Uterus (tissue), 4 donors: ENCODE results near the gene SEC14L1. TPM values are rescaled to one million over a fixed set of nuclear protein-coding genes. Genes with fewer than 3 reads are reported as not detected.
"Not testable (repeated sequence)": the region's sequence is repeated elsewhere in the genome, so short reads cannot be mapped to it uniquely, and the experiment has no call there.

Experiments used
- DNase-seq, 2 donors: peaks; one replicate each; pipeline ENCODE4 v3.0.0-alpha.2; 2019 to 2020
- H3K27ac ChIP-seq, 2 donors: fragments of 200-600 bp; sonication (generic); 1 replicate in 1 of 2; 2 replicates in 1 of 2; pipeline ENCODE4 v1.5.1; 2016 to 2018
- H3K27me3 ChIP-seq, 2 donors: fragments of 200-600 bp; sonication (generic); one replicate each; pipeline ENCODE4 v1.5.1; 2018 to 2019; ENCODE audit warnings: control low read depth in 1 of 2
- H3K36me3 ChIP-seq, 2 donors: fragments of 200-600 bp; sonication (generic); one replicate each; pipeline ENCODE4 v1.5.1; 2019; ENCODE audit warnings: control low read depth in 1 of 2
- H3K4me1 ChIP-seq, 2 donors: fragments of 200-600 bp; sonication (generic); one replicate each; pipeline ENCODE4 v1.5.1; 2018 to 2019; ENCODE audit warnings: control low read depth in 1 of 2
- H3K4me3 ChIP-seq, 2 donors: fragments of 200-600 bp; sonication (generic); 1 replicate in 1 of 2; 2 replicates in 1 of 2; pipeline ENCODE4 v1.5.1; 2018 to 2019; ENCODE audit warnings: mild to moderate bottlenecking in 1 of 2
- H3K9me3 ChIP-seq, 2 donors: fragments of 200-600 bp; sonication (generic); one replicate each; pipeline ENCODE4 v1.5.1; 2019; ENCODE audit warnings: control low read depth in 1 of 2
- POLR2A ChIP-seq, 2 donors: fragments of 450-650 bp; IDR thresholded peaks; one replicate each; pipeline ENCODE4 v1.6.1; 2016; ENCODE audit warnings: antibody characterized with exemption in 2 of 2, mild to moderate bottlenecking in 1 of 2, moderate library complexity in 1 of 2
- intact Hi-C: fragments of 100-400 bp; cut with DNase I; formaldehyde crosslinking; loops from one replicate; pipeline ENCODE4 v1.15.1; 2023; ENCODE audit warnings: low total_unique reads
- total RNA-seq, 4 donors: library from RNA; depleted of rRNA in 3 of 4; stranded (reverse); fragments of >200 nt in 3 of 4; gene quantifications; one replicate each; pipeline versions ENCODE4 v1.1.0 to v1.2.4, GENCODE V29; 2014 to 2023
- TF ChIP-seq, protein P1 (sequence below), 4 experiments: fragments of 200-600 bp in 2 of 4; fragments of 450-650 bp in 2 of 4; sonication (generic) in 2 of 4; IDR thresholded peaks; one replicate each; pipeline ENCODE4 v1.5.1; 2016 to 2019; ENCODE audit warnings: antibody characterized with exemption in 4 of 4, mild to moderate bottlenecking in 2 of 4, moderate library complexity in 1 of 4
- donor health status: DM: yes; HTN: yes; CAD: no.

The SEC14L1 gene
- total RNA-seq, 4 donors from 2014 or later: 38.2 to 128 (median 42.6) TPM

DNA sequence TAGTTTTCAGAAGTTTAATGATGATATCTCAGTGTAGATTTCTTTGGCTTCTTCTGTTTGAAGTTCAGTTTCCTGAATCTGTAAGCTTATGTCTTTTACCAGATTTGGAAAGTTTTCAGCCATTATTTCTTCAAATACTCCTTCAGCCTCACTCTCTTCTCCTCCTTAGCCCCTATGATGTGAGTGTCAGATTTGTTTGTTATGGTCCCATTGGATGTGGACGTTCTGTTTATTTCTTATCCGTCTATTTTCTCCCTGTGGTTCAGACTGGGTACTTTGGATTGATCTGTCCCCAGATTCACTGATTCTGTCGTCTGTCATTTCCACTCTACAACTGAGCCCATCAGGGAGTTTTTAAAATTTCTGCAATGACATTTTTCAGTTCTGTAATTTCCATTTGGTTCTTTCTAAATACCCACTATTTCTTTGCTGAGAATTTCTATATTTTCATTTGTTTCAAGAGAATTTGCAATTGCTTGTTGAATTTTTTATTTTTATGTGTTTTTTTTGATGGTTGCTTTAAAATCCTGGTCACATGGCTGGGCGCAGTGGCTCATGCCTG lies 110.9 kb downstream of the SEC14L1 start:
- Histone ChIP-seq H3K9me3 (no peaks in the 10 kb centered on the region), H3K27ac (no peak overlapping the region), H3K4me1 (peaks cover 0 to 2% of the 10 kb centered on the region in 2 donors), H3K4me3 (no peak overlapping the region), H3K36me3 (no peaks in the 10 kb centered on the region), H3K27me3 (no peaks in the 10 kb centered on the region)
- TF ChIP-seq POLR2A (IDR thresholded peaks at IDR 0.05): no peak
- TF ChIP-seq, protein P1, sequence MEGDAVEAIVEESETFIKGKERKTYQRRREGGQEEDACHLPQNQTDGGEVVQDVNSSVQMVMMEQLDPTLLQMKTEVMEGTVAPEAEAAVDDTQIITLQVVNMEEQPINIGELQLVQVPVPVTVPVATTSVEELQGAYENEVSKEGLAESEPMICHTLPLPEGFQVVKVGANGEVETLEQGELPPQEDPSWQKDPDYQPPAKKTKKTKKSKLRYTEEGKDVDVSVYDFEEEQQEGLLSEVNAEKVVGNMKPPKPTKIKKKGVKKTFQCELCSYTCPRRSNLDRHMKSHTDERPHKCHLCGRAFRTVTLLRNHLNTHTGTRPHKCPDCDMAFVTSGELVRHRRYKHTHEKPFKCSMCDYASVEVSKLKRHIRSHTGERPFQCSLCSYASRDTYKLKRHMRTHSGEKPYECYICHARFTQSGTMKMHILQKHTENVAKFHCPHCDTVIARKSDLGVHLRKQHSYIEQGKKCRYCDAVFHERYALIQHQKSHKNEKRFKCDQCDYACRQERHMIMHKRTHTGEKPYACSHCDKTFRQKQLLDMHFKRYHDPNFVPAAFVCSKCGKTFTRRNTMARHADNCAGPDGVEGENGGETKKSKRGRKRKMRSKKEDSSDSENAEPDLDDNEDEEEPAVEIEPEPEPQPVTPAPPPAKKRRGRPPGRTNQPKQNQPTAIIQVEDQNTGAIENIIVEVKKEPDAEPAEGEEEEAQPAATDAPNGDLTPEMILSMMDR (IDR thresholded peaks at IDR 0.05): no peak
- intact Hi-C loops: no loop called here
- DNase-seq: no peak

DNA sequence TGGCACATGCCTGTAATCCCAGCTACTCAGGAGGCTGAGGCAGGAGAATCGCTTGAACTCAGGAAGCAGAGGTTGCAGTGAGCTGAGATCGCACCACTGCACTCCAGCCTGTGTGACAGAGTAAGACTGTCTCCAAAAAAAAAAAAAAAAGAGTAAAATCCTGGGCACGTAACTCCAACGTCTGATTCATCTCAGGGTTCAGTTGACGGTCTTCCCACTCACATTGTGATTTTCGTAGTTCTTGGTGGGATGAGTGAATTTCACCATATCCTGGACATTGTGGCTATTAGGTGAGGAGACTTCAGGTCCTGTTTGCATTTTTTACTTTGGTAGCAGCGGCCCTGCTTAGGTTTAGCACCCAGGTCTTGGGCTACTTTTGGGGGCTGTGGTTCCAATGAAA lies 111.5 kb downstream of the SEC14L1 start:
- H3K4me1 ChIP-seq, H3K27me3 ChIP-seq, H3K36me3 ChIP-seq, intact Hi-C loops, H3K27ac ChIP-seq, H3K9me3 ChIP-seq, DNase-seq, H3K4me3 ChIP-seq: not testable (repeated sequence)

DNA sequence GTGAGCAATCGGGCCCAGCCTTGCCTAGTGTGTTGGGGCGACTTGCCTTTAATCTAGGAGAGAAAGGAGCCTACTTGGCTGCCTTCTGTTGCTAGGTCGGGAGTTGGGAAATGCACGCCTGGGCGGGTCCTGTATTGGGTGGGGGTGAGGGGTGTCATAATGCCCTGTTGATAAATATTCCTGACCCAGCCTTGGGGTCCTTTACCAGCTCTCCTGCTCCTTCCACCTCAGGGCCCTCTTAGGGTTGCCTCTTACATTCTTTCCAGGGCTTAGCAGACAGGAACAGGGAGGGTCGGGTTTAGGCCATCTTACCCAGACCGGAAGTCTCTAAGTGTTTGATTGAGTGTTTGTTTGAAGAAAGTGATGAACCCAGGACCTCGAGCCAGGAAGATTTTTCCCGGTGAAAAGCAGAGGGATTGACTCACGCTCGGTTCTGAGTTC lies 112.9 kb downstream of the SEC14L1 start:
- Histone ChIP-seq H3K9me3 (no peaks in the 10 kb centered on the region), H3K27me3 (no peaks in the 10 kb centered on the region), H3K27ac (no peak overlapping the region), H3K4me3 (no peak overlapping the region), H3K4me1 (no peaks in the 10 kb centered on the region), H3K36me3 (no peaks in the 10 kb centered on the region)
- intact Hi-C loops: no loop called here
- DNase-seq: no peak
- TF ChIP-seq, protein P1 (IDR thresholded peaks at IDR 0.05): no peak
- no peak for TF ChIP-seq POLR2A (IDR thresholded peaks at IDR 0.05)

DNA sequence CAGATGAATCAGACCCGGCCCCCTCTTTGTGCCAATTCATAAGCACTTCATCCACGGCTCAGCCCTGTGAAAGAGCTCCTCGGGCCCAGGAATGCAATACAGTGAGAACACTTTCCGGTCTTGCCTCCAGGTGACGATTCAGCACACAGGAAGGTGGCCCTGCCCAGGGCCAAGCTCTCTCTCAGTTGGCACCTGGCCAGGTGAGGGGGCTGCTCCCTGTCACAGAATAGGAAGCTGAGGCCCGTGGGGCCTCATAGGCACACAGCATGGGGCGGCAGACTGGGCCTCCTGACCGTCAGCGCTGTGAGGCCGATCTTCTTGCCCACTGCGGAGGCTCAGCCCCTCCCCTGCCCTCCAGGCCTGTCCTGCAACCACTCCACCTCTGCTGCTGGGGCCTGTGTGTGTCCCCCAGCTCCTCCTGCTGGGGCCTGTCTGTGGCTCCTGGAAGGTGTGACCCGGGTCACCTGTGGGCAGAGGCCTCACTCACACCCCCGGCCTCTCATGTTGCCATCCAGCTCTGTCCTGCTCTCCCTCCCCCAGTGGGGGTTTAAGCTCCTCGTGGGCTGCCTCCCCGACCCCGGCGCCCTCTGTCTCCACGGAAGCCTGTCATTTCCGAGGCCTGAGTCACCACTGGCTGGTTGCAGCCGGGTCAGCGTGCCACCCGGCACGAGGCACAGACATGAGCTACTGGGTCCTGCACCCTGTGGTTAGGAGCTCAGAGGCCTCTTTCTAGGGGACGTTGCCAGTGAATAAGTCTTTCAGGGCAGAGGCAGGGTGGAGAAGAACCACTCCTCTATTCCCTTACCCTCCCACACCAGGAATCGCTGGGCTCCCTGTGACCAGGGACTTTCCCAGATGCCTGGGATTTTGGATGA lies 114.4 kb downstream of the SEC14L1 start:
- Histone ChIP-seq H3K27ac (no peak overlapping the region), H3K36me3 (no peaks in the 10 kb centered on the region), H3K9me3 (no peaks in the 10 kb centered on the region), H3K27me3 (no peaks in the 10 kb centered on the region), H3K4me1 (no peaks in the 10 kb centered on the region), H3K4me3 (no peak overlapping the region)
- no peak for TF ChIP-seq POLR2A (IDR thresholded peaks at IDR 0.05)
- TF ChIP-seq, protein P1 (IDR thresholded peaks at IDR 0.05): no peak
- DNase-seq: no peak
- intact Hi-C loops: no loop called here

DNA sequence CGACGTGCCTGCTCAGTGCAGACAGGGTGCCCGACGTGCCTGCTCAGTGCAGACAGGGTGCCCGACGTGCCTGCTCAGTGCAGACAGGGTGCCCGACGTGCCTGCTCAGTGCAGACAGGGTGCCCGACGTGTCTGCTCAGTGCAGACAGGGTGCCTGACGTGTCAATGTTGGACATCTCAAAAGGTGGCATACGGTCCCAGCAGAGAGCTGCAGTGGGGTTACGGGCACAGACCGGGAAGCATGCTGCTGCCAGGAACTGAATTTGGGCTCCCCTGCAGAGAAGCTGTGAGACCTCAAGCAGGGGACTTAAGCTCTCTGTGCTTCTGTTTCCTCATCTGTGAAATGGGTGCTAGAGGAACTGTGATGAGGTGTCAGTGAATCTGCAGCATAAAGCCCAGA lies 115.2 kb downstream of the SEC14L1 start:
- intact Hi-C loops: not testable (repeated sequence)

DNA sequence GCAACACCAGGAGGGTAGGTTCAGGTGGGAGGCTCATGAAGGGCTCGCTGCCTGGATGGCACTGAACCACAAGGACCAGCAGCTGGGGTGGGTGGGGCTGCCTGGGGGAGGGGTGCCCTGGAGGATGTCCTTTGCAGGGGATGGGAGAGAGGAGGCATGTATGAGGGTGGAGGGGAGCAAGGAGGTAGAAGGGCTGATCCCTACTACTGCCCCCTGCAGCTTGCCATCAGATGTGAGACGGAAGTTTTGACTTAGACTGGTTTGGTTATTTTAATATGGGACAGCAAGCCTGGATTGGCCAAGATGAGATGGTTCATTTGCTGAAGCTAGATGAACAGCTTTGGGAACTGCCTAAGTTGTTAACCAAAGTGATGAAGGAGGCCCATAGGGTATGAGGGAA lies 115.9 kb downstream of the SEC14L1 start:
- H3K4me1 ChIP-seq: no peaks in the 10 kb centered on the region
- no peak for TF ChIP-seq POLR2A (IDR thresholded peaks at IDR 0.05)
- TF ChIP-seq, protein P1 (IDR thresholded peaks at IDR 0.05): no peak
- H3K27me3 ChIP-seq: no peaks in the 10 kb centered on the region
- intact Hi-C loops: no loop called here
- no peaks in the 10 kb centered on the region for H3K36me3 ChIP-seq
- no peak overlapping the region for H3K4me3 ChIP-seq
- H3K27ac ChIP-seq: no peak overlapping the region
- H3K9me3 ChIP-seq: no peaks in the 10 kb centered on the region
- DNase-seq: no peak

More for the DNA sequence above, 115.2 kb downstream of the SEC14L1 start:
- not testable (repeated sequence) for H3K4me1 ChIP-seq, H3K9me3 ChIP-seq, H3K27ac ChIP-seq, H3K4me3 ChIP-seq, DNase-seq, H3K36me3 ChIP-seq, H3K27me3 ChIP-seq
